Occipital lobe (tissue), 2 donors: ENCODE measurements around the gene KCNN2. TPM values are rescaled to one million over a fixed set of nuclear protein-coding genes. Genes with fewer than 3 reads are reported as not detected.
"Not testable (repeated sequence)": the region's sequence is repeated elsewhere in the genome, so short reads cannot be mapped to it uniquely, and the experiment has no call there.

Experiments
- DNase-seq: peaks from one replicate; lab custom pipeline; 2025; lab: John Stamatoyannopoulos, UW
- total RNA-seq: library from RNA; depleted of rRNA; stranded (reverse); fragments of >200 nt; gene quantifications from one replicate; pipeline ENCODE4 v1.2.3, GENCODE V29; 2014

The KCNN2 gene
- total RNA-seq, 1 donor from 2014 or later = 34.6 TPM

GRCh38 chr5:114418176-114419066 lies 56.6 kb downstream of the KCNN2 start:
- no peak for DNase-seq

GRCh38 chr5:114419067-114419388 lies 57.2 kb downstream of the KCNN2 start:
- DNase-seq = no peak

DNA sequence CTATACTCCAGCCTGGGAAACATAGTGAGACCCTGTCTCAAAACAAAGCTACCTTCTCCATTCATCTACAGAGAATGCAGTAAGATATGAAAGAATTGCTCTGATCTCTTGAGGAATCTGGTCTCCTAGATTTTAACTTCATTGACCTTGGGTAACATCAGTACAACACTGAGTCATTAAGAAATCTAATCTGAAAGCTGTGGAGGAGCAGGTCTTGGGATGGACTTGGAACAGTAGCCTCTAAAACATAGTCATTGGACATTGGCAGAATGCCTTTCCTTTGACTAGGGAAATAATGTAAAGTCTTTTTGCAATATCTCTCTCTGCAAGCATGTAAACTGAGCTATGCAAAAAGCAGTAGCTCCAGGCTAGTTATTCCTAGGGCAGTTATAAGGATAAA lies 58.1 kb downstream of the KCNN2 start:
- no peak for DNase-seq

DNA sequence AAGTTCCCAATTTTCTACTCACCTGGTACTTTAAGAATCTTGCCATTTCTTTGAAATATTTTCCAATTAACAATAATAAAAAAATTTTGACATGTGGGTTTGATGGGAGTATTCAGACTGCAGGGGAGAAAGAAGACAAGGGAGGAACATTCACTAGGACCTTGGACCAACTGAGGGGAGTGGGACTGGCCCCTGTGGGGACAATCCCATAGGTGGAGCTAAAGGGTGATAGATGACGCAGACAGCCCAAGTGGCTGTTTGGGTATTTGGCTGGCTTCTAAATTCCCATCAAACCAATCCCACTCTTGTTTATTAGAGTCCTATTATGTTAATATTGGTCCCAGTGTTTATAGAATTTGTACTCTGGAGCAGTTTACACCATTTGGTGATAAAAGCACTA lies 65.3 kb downstream of the KCNN2 start:
- no peak for DNase-seq

DNA sequence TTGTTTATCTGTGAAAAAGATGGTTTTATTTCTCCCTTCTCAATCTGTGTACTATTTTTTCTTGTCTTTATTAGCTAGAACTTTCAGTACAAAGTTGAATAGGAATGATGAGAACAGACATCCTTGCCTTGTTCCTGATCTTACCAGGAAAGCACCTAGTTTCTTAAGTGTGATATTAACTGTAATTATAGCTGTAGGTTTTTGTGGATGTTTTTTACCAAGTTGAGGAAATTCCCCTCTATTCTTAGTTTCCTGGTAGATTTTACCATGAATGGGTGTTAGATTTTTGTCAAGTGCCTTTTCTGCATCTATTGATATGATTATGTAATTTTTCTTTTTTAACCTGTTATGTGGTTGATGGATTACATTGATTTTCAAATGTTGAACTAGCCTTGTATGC lies 68.7 kb downstream of the KCNN2 start:
- no peak for DNase-seq

- DNase-seq = not testable (repeated sequence)
Measured at GRCh38 chr5:114432684-114433083, 70.8 kb downstream of the KCNN2 start.

DNA sequence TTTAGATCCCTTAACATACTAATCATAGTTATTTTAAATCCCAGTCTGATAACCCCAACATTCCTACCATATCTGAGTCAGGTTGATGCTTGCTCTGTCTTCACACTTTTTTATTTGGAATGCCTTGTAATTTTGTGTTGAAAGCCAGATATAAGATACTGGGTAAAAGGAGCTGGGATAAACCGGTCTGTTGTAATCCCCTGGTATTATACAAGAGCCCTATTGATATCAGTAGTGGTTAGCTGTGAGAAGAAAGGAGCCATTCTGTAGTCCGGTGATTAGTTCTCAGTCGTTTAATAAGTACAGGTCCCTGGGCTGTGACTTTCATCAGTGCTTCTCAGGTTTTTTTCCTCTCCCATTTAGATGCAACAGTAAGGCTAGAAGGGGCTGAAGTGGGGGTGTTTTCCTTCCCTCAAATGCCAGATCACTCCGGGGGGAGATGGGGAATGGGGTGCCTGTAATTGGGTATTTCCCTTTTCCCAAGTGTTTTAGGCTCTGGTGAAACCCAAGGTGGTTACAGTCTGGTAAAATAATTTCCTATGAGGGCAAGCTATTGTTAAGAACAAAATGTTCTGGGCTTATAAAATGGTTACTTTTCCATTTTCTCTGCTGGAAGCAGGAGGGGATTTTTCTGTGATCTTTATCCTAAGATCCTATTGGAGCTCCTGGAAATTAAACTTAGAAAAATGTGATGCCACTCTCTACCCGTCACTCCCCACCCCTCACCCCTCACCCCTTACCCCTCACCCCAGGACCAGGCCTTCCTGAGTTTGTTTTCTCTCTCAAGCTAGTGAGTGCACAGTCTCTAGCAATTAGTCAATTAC lies 72.7 kb downstream of the KCNN2 start:
- DNase-seq = no peak

- DNase-seq = no peak
Measured at GRCh38 chr5:114435220-114435481, 73.3 kb downstream of the KCNN2 start.

- no peak for DNase-seq
Measured at GRCh38 chr5:114435885-114436299, 74.0 kb downstream of the KCNN2 start.

DNA sequence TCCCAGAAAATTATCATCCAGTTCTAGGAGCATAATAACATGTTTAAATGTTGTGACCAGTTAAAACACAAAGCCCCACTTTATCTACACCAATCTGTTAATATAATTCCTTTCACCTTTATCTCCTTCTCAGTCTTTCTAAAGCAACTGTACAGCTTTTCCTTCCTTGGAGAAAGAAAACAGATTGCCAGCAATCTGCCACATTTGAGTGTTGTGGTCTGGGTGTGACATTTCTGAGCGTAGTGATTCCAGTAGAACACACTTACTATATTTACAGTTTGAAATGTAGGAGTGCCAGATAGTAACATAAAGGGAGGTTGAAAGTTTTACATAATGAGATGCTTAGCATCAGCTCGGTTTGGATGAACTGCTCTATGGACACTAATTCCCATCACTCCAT lies 76.1 kb downstream of the KCNN2 start:
- no peak for DNase-seq

DNA sequence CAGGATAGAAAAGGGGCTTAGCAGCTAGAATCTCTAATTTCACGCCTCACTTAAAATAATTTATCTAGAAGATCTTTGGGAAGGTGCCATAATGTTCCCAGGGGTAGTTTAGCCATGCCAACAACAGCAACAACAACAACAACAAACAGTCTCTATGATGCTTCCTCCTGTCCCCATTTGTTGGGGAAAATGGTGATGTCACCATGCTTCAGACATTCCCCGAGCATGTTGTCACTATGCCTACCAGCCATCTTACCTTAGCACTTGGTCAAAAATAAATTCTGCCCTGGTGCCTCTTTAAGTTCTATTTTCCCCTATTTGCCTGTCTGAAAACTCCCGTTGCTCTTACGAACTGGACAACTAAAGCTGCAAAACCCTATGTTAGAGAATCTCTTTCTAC lies 76.6 kb downstream of the KCNN2 start:
- DNase-seq = no peak

DNA sequence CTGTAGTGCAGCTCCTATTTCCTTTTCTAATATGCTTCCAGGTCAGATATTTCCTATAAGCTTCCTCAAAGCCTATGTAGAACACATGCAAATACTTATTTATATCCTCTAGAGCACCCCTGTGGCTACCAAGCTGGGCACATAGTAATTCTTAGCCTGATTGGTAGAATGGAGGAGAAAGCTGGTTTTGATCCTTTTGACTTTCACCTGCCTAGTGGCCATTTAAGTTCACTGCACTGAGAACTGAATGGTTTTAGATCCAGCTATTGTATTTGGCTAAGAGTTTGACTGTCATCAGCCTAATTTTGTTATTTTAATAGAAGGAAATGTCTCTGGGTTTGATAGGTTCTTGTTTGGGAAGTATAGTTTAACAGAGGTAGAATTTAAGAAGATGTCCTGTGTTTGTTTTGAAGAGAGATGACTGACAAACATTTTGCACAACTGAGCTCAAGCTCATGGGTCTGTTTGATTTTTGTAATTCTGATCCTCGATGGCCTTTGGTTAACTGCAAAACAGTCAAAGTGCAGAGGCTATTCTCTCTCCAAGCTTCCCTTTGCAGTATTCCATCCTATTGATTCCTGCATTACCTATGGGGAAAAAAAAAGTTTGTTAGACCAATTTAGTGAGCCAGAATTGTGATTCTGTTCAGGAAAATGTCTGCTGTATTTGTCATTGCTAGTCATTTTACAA lies 85.4 kb downstream of the KCNN2 start:
- no peak for DNase-seq

GRCh38 chr5:114448481-114448880 lies 86.6 kb downstream of the KCNN2 start:
- no peak for DNase-seq

GRCh38 chr5:114449860-114450421 lies 88.1 kb downstream of the KCNN2 start:
- peak; percentile 65 for DNase-seq

- DNase-seq = no peak
Measured at GRCh38 chr5:114450437-114450836, 88.6 kb downstream of the KCNN2 start.

GRCh38 chr5:114458726-114459125 lies 96.9 kb downstream of the KCNN2 start:
- no peak for DNase-seq

DNA sequence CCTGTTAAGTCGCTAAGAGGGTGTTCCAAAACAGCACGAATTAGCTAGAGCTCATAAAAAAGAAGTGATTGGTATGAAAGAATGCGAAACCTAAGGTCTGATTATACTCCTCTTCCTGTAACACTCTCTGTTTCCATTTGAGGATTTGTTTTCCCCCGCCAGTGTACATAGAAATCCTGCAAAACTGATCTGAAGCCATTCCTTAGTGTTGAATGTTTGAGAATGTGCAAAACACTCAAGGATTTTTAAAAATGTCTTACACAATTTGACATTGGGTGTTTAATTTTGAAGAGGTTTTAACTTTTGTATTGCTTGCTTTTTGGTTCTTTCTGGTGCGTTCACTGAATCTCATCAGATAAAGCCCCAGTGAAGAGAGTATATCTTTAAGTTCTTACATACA lies 105.3 kb downstream of the KCNN2 start:
- DNase-seq = no peak

GRCh38 chr5:114467729-114468128 lies 105.9 kb downstream of the KCNN2 start:
- DNase-seq = no peak

- no peak for DNase-seq
Measured at GRCh38 chr5:114469372-114469771, 107.5 kb downstream of the KCNN2 start.

- no peak for DNase-seq
Measured at GRCh38 chr5:114471529-114471928, 109.7 kb downstream of the KCNN2 start.

DNA sequence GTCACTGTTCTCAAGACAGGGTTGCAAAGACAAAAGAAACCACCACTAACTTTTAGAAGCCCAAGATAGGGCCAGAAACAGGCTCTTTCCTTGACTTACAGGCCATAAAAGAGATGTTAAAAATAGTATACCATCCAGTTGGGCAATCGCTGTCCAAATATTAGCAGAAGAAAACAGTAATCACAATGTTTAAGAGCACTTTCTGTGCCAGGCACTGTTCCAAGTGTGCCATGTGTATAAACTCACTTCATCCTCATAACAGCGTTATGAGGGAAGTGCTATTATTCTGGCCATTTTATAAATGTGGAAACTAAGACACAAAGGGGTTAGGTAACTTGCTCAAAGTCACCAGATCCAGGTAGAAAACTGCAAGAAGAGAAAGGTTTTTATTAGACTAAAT lies 111.7 kb downstream of the KCNN2 start:
- DNase-seq = no peak

- no peak for DNase-seq
Measured at GRCh38 chr5:114477816-114478334, 116.0 kb downstream of the KCNN2 start.
